GM12874 (cell line): Measurements from ENCODE around the gene SNRPE.

ENCODE experiments used
- TF ChIP-seq, protein P1 (sequence below): IDR thresholded peaks from 2 replicates; pipeline ENCODE4 v1.5.1; 2011; ENCODE audit warnings: low read depth, mild to moderate bottlenecking, control low read depth, low read length, moderate library complexity; ENCODE audit not compliant: insufficient read depth

Gene SNRPE

GRCh38 chr1:203835476-203835875 is 25.9 kb upstream of the SNRPE start:
- TF ChIP-seq, protein P1, sequence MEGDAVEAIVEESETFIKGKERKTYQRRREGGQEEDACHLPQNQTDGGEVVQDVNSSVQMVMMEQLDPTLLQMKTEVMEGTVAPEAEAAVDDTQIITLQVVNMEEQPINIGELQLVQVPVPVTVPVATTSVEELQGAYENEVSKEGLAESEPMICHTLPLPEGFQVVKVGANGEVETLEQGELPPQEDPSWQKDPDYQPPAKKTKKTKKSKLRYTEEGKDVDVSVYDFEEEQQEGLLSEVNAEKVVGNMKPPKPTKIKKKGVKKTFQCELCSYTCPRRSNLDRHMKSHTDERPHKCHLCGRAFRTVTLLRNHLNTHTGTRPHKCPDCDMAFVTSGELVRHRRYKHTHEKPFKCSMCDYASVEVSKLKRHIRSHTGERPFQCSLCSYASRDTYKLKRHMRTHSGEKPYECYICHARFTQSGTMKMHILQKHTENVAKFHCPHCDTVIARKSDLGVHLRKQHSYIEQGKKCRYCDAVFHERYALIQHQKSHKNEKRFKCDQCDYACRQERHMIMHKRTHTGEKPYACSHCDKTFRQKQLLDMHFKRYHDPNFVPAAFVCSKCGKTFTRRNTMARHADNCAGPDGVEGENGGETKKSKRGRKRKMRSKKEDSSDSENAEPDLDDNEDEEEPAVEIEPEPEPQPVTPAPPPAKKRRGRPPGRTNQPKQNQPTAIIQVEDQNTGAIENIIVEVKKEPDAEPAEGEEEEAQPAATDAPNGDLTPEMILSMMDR = no peak

- TF ChIP-seq, protein P1 = no peak
Observed at GRCh38 chr1:203839081-203839480, 22.3 kb upstream of the SNRPE start.

DNA sequence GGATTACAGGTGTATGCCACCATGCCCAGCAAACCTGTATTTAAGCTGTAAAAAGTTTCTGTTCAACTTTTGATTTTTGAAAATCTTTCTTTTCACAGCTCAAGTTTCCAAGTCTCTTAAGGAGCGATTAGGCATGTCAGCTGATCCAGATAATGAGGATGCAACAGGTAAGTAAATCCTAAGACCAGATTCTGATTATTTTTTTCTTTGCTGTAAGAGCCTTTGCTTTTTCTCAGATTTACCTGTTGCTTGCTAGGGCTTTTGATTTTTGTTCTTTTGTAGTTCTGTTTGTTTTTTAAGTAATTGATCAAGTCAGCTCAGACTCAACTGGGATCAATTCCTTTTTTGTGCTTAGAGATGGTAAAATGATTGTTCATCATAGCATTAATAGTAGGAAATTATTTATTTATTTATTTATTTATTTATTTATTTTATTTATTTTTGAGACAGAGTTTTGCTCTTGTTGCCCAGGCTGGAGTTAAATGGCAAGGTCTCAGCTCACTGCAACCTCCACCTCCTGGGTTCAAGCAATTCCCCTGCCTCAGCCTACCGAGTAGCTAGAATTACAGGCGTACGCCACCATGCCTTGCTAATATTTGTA is 21.1 kb upstream of the SNRPE start:
- TF ChIP-seq, protein P1 = no peak

- TF ChIP-seq, protein P1 = no peak
Observed at GRCh38 chr1:203842559-203842876, 18.9 kb upstream of the SNRPE start.

GRCh38 chr1:203843435-203843834 is 18.0 kb upstream of the SNRPE start:
- TF ChIP-seq, protein P1 = no peak

- TF ChIP-seq, protein P1 = no peak
Observed at GRCh38 chr1:203858055-203858454, 3.3 kb upstream of the SNRPE start.

DNA sequence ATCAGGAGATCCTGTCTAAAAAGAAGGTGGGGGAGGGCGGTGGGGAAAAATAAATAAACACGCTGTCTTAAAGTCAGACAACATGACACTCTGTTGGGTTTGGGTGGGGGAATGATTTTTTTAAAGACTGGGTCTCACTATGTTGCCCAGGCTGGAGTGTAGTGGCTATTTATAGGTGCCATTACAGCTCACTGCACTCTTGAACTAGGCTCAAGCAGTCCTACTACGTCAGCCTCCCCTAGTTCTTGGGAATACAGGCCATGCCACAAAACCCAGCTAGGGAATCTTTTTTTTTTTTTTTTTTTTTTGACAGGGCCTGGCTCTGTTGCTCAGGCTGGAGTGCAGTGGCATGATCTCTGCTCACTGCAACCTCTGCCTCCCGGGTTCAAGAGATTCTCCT is 2.4 kb upstream of the SNRPE start:
- TF ChIP-seq, protein P1 = no peak
